SK-N-SH treated with all-trans-retinoic acid at 6 μM for 48 hours (cell line): ENCODE data around the gene SKIL.

ENCODE experiments used
- ARNTL ChIP-seq: fragments of 450-650 bp; formaldehyde crosslinking; IDR thresholded peaks from 2 replicates; pipeline ENCODE4 v1.5.0; 2020; ENCODE audit warnings: low read depth, mild to moderate bottlenecking, moderate library complexity, borderline replicate concordance
- BACH2 ChIP-seq: fragments of 250-450 bp; sonication (Bioruptor Pico); IDR thresholded peaks from 2 replicates; pipeline ENCODE4 v1.9.0; 2021; ENCODE audit warnings: mild to moderate bottlenecking, borderline replicate concordance
- CREB5 ChIP-seq: fragments of 250-450 bp; sonication (Bioruptor Pico); IDR thresholded peaks from 2 replicates; pipeline ENCODE4 v1.5.1; 2020; ENCODE audit warnings: low read depth, mild to moderate bottlenecking, moderate library complexity
- CSDC2 ChIP-seq: fragments of 250-450 bp; sonication (Bioruptor Pico); IDR thresholded peaks from 2 replicates; pipeline ENCODE4 v1.5.0; 2020; ENCODE audit warnings: mild to moderate bottlenecking, moderate library complexity
- CSRNP3 ChIP-seq: fragments of 250-450 bp; sonication (Bioruptor Pico); IDR thresholded peaks from 2 replicates; pipeline ENCODE4 v1.5.1; 2021; ENCODE audit warnings: mild to moderate bottlenecking, moderate library complexity
- PATZ1 ChIP-seq: fragments of 250-450 bp; sonication (Bioruptor Pico); IDR thresholded peaks from 2 replicates; pipeline ENCODE4 v1.8.0; 2020; ENCODE audit warnings: mild to moderate bottlenecking, moderate library complexity, borderline replicate concordance
- RARB ChIP-seq: fragments of 250-450 bp; sonication (Bioruptor Pico); IDR thresholded peaks from 2 replicates; pipeline ENCODE4 v1.8.0; 2021; ENCODE audit warnings: mild to moderate bottlenecking, moderate library complexity
- ZFP30 ChIP-seq: fragments of 450-650 bp; formaldehyde crosslinking; IDR thresholded peaks from 2 replicates; pipeline ENCODE4 v1.5.0; 2022; ENCODE audit warnings: mild to moderate bottlenecking, moderate library complexity
- ZNF565 ChIP-seq: fragments of 450-650 bp; formaldehyde crosslinking; conservative IDR thresholded peaks from 2 replicates; pipeline ENCODE4 v1.5.0; 2020; ENCODE audit warnings: low read depth, mild to moderate bottlenecking, moderate library complexity
- ZNF70 ChIP-seq: fragments of 450-650 bp; formaldehyde crosslinking; IDR thresholded peaks from 2 replicates; pipeline ENCODE4 v1.5.0; 2020; ENCODE audit warnings: mild to moderate bottlenecking, moderate library complexity

- TF ChIP-seq CSDC2 (CRISPR knock-in tag), result no peak
- TF ChIP-seq RARB, result no peak
- no peak for TF ChIP-seq BACH2 (CRISPR knock-in tag)
- TF ChIP-seq ZFP30 (CRISPR knock-in tag), result no peak
- no peak for TF ChIP-seq PATZ1 (CRISPR knock-in tag)
- no peak for TF ChIP-seq ARNTL (CRISPR knock-in tag)
- TF ChIP-seq CSRNP3 (CRISPR knock-in tag), result no peak
- TF ChIP-seq CREB5 (CRISPR knock-in tag), result no peak
- no peak for TF ChIP-seq ZNF565 (CRISPR knock-in tag)
- no peak for TF ChIP-seq ZNF70 (CRISPR knock-in tag)
Observed at GRCh38 chr3:170322566-170323269, 34.8 kb upstream of the SKIL start.
